ENCODE measurements around the gene ASL.

The ASL gene

DNA sequence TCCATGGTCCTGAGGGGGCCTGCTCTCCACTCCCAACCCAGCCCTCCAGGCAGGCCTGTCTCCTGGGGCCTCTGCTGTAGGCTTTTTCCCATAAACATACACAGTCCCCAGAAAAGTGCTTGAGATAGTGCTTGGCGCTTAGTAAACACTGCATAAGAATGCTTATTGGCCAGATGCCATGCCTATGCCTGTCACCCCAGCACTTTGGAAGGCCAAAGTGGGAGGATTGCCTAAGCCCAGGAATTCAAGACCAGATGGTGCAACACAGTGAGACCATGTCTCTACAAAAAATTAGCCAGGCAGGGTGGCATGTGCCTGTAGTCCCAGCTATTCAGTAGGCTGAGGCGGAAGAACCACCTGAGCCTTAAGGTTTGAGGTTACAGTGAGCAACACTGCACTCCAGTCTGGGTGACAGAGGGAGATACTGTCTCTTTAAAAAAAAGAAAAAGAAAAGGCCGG, 24.6 kb upstream of the ASL start:
- in situ Hi-C loops (cut with HindIII; ENCODE audit: low pct_ligation_motif_present, low sequenced_read_pairs): no loop called here
- Histone ChIP-seq H3K27me3 (replicated peaks) (no peaks in the 10 kb centered on the region), H3K27ac (peak overlapping the region; percentile 52), H3K4me3 (ENCODE audit: low read depth, low read length) (no peak overlapping the region), H3K36me3 (replicated peaks) (no peaks in the 10 kb centered on the region)
- TF ChIP-seq, protein P1, sequence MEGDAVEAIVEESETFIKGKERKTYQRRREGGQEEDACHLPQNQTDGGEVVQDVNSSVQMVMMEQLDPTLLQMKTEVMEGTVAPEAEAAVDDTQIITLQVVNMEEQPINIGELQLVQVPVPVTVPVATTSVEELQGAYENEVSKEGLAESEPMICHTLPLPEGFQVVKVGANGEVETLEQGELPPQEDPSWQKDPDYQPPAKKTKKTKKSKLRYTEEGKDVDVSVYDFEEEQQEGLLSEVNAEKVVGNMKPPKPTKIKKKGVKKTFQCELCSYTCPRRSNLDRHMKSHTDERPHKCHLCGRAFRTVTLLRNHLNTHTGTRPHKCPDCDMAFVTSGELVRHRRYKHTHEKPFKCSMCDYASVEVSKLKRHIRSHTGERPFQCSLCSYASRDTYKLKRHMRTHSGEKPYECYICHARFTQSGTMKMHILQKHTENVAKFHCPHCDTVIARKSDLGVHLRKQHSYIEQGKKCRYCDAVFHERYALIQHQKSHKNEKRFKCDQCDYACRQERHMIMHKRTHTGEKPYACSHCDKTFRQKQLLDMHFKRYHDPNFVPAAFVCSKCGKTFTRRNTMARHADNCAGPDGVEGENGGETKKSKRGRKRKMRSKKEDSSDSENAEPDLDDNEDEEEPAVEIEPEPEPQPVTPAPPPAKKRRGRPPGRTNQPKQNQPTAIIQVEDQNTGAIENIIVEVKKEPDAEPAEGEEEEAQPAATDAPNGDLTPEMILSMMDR (IDR thresholded peaks at IDR 0.05; ENCODE audit: low read depth, low read length, missing control alignments): no peak
- DNase-seq: peak; percentile 72

DNA sequence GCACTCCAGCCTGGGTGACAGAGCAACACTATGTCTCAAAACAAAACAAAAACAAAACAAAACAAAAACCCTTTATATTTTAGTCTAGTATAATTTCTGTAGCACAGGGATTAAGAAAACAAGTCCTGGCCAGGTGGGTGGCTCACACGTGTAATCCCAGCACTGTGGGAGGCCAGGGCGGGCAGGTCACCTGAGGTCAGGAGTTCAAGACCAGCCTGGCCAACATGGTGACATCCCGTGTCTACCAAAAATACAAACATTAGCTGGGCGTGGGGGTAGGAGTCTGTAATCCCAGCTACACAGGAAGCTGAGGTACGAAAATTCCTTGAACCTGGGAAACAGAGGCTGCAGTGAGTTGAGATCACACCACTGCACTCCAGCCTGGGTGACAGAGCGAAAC, 23.2 kb upstream of the ASL start:
- in situ Hi-C loops (cut with HindIII; ENCODE audit: low pct_ligation_motif_present, low sequenced_read_pairs): no loop called here
- no peak for DNase-seq
- H3K36me3 ChIP-seq (replicated peaks): no peaks in the 10 kb centered on the region
- no peak overlapping the region for H3K4me3 ChIP-seq (ENCODE audit: low read depth, low read length)
- no peaks in the 10 kb centered on the region for H3K27me3 ChIP-seq (replicated peaks)
- H3K27ac ChIP-seq: no peak overlapping the region
- TF ChIP-seq, protein P1 (IDR thresholded peaks at IDR 0.05; ENCODE audit: low read depth, low read length, missing control alignments): no peak

DNA sequence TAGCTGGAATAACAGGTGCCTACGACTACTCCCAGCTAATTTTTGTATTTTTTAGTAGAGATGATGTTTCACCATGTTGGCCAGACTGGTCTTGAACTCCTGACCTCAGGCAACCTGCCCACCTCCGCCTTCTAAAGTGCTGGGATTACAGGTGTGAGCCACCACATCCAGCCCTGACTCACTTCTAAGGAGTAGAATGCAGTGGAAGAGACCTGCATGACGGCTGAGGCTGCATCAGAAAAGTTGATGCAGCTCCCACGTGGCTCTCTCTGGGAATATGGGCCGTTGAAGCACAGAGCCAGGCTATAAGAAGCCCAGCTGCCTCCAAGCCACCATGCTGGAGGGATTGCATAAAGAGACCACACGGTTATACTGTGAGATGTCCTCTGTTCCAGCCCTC, 21.6 kb upstream of the ASL start:
- no peaks in the 10 kb centered on the region for H3K27me3 ChIP-seq (replicated peaks)
- DNase-seq: no peak
- no peaks in the 10 kb centered on the region for H3K36me3 ChIP-seq (replicated peaks)
- no peak overlapping the region for H3K4me3 ChIP-seq (ENCODE audit: low read depth, low read length)
- TF ChIP-seq, protein P1 (IDR thresholded peaks at IDR 0.05; ENCODE audit: low read depth, low read length, missing control alignments): no peak
- in situ Hi-C loops (cut with HindIII; ENCODE audit: low pct_ligation_motif_present, low sequenced_read_pairs): no loop called here
- H3K27ac ChIP-seq: no peak overlapping the region

DNA sequence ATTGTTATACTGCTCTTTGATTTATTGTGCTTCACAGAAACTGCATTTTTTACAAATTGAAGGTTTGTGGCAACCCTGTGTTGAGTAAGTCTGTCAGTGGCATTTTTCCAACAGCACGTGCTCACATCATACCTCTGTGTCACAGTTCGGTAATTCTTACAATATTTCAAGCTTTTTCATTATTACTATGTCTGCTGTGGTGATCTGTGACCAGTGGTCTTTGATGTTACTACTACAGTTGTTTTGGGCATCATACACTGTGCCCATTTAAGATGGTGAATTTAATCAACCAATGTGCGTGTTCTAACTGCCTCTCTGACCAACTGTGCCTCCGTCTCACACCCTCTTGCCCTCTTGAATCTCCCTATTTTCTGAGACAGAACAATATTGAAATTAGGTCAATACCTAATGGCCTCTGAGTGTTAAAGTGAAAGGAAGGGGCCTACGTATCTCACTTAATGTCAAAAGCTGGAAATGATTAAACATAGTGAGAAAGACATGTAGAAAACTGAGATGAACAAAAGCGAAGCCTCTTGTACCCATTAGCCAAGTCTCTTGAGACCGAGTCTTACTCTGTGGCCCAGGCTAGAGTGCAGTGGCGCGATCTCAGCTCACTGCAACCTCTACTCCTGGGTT, 20.2 kb upstream of the ASL start:
- DNase-seq: peak; percentile 37
- TF ChIP-seq, protein P1 (IDR thresholded peaks at IDR 0.05; ENCODE audit: low read depth, low read length, missing control alignments): no peak
- Histone ChIP-seq H3K27ac (no peak overlapping the region), H3K4me3 (ENCODE audit: low read depth, low read length) (no peak overlapping the region), H3K36me3 (replicated peaks) (no peaks in the 10 kb centered on the region), H3K27me3 (replicated peaks) (no peaks in the 10 kb centered on the region)
- in situ Hi-C loops (cut with HindIII; ENCODE audit: low pct_ligation_motif_present, low sequenced_read_pairs): no loop called here

DNA sequence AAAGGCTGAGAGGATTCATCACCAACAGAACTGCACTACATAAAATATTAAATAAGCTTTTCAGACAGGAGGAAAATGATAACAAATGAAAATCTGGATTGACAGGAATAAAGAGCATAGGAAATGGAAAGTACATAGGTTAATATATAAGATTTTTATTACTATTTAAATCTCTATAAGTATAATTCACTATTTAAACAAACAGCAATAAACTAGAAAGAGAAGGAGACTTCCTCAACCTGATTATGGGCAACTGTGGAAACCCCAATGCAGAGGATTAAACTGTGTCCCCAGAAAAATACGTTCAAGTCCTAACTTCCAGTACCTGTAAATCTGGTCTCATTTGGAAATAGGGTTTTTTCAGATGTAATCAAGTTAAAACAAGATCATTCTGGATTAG, 14.8 kb upstream of the ASL start:
- Histone ChIP-seq H3K4me3 (ENCODE audit: low read depth, low read length) (no peak overlapping the region), H3K36me3 (replicated peaks) (no peaks in the 10 kb centered on the region), H3K27ac (no peak overlapping the region), H3K27me3 (replicated peaks) (no peaks in the 10 kb centered on the region)
- TF ChIP-seq, protein P1 (IDR thresholded peaks at IDR 0.05; ENCODE audit: low read depth, low read length, missing control alignments): no peak
- DNase-seq: no peak
- in situ Hi-C loops (cut with HindIII; ENCODE audit: low pct_ligation_motif_present, low sequenced_read_pairs): no loop called here

DNA sequence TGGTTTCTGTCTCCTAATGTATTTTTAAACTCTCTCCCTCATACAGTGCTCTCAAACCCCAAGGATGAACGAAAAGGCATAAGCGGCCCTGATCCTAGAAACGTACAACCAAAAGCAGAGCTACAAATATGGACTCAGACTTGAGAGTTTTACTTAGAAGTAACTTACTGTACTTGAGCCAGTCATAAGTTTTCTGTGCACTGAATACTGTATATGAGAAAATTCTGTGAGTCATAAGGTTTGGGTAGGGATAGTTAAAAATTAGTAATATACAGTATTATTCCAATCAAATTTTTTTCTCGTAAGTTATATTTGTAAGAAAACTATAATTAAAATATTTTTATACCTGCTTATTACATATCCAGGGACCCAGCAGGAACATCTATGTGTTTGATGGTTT, 5.9 kb upstream of the ASL start:
- Histone ChIP-seq H3K36me3 (replicated peaks) (no peaks in the 10 kb centered on the region), H3K27me3 (replicated peaks) (no peaks in the 10 kb centered on the region), H3K27ac (no peak overlapping the region), H3K4me3 (ENCODE audit: low read depth, low read length) (no peak overlapping the region)
- TF ChIP-seq, protein P1 (IDR thresholded peaks at IDR 0.05; ENCODE audit: low read depth, low read length, missing control alignments): no peak
- in situ Hi-C loops (cut with HindIII; ENCODE audit: low pct_ligation_motif_present, low sequenced_read_pairs): no loop called here
- no peak for DNase-seq
